Activated T-cell treated with anti-CD3 and anti-CD28 coated beads for 48 hours (primary cell): ENCODE data around the gene SRR.
A peak's percentile ranks its signal among the peaks of the same experiment; 100 is the strongest.
"Not testable (repeated sequence)": the region's sequence is repeated elsewhere in the genome, so short reads cannot be mapped to it uniquely, and the experiment has no call there.

Source experiments
- DNase-seq: peaks from one replicate; pipeline ENCODE4 v3.0.0-alpha.2; 2020; ENCODE audit warnings: low read depth

Gene SRR

DNA sequence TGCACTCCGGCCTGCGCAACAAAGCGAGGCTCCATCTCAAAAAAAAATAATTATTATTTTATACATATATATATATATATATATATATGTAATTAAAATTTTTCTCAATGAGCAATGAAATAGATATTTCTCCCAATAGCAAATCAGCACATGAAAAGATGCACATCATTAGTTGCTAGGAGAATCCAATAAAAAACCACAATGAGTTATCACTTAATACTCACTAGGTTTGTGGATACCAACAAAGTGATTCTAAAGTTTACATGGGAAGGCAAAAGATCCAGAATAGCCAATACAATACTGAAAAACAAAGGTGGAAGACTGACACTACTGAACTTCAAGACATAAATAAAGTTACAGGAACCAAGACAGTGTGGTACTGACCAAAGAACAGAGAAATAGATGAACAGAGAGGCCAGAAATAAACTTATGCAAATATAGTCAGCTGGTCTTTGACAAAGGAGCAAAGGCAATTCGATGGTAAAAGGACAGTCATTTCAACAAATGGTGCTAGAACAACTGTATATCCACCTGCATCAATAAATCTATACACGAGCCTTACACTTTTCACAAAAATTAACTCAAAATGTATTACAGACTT, 13.8 kb upstream of the SRR start:
- DNase-seq: no peak

DNA sequence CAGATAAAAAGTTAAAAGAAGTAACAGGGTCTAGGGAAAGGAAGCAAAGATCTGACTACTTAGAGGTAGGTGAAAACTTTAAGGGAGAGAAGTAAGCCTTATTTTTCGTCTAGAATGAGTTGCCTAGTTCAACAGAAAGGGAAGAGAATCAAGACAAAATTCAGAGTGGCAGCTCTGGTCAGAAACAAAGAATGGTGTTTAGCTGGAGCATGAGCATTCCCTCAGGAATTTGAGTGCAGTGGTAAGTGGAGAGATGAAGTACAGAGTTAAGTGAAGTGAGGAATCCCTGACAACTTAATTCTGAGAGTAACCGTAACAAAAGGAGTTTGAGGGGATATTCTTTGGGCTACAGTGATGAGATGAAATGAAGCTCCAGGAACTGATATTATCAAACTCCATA, 11.7 kb upstream of the SRR start:
- DNase-seq: no peak

DNA sequence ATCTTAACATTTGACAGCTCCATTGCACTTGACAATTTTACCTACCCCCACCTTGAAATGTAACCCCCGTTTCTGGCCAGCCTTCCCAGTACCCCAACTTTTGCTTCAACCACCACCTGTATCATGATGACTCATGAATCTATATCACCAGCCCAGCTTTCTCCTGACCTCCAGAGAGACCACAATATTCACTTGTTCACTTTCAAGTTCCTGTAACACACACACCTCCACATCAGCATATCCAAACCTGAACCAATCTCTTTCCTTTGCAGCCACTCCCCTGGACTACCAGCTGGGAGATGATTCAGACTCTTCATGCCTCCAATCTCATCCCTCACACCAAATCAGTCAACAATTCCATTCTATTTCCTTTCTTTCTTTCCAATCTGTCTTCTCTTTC, 8.2 kb upstream of the SRR start:
- DNase-seq: no peak

DNA sequence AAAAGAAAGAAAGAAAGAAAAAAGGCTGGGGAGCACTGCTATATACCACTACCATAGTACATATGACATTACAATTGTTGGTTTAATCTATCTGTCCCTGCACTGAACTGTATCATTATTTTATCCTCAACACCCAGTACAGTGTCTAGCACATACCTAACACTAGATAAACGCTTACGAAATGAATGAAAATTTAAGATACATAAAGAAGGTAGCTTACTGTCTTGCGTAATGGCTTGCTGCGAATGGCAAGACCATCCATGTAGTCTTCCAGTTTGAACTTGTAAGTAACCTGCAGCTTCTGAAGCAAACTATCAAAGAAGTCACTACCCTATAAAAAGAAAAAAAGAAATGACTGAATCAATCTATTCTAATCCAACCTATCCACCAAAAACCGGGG, 6.7 kb upstream of the SRR start:
- DNase-seq: no peak

DNA sequence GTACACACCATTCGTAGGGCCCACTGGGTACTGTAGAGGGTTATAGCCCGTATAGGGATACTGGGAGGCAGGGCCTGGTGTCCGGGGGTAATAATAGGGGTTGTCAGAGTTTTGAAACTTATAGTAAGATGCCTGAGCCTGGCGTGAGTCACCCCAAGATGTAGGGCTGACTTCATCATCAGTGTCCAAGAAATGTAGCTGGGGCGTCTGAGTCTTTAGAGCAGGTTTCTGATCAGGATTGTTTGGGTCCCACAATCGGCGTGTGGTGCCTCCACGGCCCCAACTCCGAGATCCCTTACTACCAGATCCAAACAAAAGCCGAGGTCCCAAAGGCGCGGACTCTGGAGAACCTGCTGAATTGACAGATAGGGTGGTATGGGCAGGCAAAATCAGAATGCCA, 4.6 kb upstream of the SRR start:
- no peak for DNase-seq

DNA sequence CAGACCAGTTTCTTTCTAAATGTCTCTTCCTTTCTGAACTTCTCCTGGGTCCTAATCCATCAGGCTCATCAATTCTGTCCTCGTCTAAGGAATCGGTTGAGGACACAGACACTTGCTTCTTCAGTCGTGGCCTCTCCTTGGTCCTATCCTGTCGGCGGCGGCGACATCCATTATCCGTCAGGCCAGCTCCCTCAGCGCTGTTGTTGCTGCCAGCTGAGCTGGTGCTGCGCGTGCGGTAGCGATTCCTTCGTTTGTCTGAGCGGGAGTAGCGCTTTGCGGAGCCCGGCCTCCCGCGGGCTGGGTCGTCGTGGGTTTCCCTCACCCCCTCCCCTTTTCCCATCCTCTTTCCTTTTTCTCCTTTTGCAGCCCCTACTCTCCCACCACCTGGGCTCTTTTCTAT, 4.0 kb upstream of the SRR start:
- no peak for DNase-seq

DNA sequence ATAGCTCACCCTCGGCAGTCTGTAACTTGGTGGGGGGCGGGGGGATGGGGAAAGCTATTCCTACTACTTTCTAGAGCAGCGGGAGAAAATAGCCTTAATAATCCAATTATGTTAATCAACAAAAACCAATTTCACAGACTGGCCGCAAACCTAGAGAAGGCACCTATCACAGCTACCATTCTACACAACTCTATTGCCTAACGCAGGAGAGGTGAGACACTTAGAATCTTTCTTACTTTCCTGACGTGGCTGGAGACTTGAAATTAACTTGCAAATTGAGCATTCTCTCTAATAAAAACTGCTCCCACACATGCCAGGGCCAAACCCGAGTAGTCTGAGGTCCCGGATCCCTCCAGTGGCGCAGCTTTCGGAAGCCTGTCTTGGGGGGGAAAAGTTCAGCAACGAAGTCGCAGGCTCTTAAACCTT, 959 bp upstream of the SRR start:
- no peak for DNase-seq

DNA sequence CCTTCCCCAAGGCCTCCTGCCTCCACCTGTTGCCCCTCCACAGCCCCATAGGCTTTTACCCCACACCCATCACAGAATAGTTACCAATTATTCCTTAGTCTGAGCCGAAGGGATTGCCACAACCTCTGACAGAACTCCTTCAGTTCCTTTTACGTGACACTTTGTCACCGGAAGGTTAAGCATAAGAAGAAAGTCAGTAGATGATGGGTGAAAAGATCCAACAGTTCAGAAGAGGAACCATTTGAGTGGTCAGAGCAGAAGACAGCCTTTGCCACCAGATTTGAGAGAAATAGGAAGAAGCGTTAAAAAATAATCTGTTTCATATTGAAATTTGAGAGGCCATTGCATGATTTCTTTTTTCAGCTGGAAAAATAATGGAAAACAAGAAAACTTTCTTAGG, 1.2 kb downstream of the SRR start:
- DNase-seq: no peak

DNA sequence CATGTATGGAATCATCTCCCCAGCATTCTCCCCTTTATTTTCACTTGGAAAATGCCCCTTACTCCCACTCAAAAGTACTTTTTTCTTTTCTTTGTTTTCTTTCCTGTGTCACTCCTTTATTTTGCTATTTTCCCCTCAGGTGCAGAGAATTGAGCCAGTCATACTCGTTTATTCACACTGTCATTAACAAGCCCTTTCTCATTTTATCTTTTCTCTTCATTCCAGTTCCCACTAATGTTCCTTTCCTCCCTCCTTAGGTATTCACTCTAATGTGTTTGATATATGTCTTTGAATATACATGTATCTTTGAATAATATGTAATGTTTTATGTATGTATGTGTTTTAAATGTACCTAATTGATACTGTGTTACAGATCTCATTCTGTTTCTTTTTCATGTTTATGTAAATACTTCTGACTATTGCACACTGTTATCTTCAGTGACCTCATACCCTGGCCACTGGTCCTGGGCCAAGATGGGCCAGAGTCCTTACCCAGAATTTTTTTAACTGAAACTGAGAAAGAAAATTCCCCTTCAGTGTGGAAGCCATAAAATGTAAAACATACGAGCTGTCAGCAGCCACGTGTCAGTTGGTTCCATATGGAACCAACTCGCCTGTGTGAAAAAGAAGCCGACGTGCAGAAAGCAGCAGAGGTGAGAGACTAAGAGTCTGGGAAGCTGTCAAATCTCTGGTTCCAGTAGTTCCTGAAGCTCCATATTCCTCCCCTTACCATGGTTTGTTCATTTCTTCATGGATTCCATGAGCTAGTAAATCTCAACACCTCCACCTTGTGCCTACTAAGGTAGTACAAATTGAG, 5.8 kb downstream of the SRR start:
- no peak for DNase-seq

DNA sequence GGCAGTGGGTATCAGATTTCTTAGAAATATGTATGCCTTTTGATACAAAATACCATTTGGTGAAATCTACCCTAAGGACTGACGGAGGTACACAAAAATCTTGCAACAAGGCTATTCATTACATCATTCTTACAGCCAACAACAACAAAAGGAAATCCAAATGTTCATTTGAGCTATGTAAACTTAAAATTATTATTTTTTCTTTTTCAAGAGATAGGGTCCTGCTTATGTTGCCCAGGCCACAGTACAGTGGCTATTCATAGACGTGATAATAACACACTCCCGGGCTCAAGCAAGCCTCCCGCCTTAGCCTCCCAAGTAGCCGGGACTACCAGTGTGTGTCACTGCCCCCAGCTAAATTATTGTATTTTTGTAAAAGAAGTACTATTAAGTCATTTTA, 9.0 kb downstream of the SRR start:
- DNase-seq: no peak

DNA sequence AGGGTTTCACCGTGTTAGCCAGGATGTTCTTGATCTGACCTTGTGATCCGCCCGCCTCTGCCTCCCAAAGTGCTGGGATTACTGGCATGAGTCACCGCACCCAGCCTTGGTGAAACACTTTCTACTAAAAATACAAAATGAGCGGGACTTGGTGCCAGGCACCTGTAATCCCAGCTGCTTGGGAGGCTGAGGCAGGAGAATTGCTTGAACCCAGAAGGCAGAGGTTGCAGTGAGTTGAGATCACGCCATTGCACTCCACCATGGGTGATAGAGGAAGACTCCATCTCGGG, 13.1 kb downstream of the SRR start:
- not testable (repeated sequence) for DNase-seq

DNA sequence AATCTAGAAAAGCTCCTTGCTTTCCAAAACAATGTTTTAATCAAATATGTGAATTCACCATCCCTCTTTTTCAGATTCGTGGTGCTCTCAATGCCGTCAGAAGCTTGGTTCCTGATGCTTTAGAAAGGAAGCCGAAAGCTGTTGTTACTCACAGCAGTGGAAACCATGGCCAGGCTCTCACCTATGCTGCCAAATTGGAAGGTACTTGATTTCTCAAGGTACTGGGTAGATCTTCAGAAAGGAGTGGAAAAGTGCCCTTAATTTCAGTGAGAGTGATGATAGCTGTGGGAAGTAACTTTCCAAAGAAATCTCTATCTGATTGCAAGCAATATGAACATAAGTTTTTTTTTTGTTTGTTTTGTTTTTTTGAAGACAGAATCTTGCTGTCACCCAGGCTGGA, 14.0 kb downstream of the SRR start:
- no peak for DNase-seq

DNA sequence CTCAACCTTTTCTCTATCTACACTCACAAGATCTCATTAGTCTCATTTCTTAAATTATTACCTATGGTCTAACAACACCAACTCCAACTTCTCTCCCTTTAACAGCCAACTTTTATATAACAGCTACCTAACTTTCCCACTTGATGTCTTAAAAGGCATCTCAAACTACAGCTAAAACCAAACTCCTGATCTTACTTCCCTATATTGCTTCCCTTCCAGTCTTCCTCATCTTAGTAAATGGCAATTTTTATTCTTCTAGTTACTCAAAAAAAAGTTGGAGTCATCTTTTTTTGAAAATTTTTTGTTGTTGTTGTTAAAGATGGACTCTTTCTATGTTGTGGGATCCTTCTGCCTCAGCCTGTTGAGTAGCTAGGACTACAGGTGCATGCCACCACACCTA, 15.3 kb downstream of the SRR start:
- DNase-seq: no peak

DNA sequence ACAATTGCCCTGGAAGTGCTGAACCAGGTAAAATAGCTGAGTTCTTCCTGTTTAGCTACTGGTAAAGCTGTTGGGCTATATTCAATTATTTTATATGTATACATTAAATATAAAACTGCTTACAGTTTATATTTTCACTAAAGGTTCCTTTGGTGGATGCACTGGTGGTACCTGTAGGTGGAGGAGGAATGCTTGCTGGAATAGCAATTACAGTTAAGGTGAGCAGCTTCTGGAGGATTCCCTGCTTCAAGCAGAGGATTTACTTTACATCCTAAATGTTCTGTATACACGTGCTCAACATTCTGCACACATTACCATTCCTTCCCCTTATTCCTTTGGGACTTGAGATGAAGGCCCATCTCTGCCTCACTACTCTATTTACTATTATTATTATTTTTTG, 17.6 kb downstream of the SRR start:
- no peak for DNase-seq

DNA sequence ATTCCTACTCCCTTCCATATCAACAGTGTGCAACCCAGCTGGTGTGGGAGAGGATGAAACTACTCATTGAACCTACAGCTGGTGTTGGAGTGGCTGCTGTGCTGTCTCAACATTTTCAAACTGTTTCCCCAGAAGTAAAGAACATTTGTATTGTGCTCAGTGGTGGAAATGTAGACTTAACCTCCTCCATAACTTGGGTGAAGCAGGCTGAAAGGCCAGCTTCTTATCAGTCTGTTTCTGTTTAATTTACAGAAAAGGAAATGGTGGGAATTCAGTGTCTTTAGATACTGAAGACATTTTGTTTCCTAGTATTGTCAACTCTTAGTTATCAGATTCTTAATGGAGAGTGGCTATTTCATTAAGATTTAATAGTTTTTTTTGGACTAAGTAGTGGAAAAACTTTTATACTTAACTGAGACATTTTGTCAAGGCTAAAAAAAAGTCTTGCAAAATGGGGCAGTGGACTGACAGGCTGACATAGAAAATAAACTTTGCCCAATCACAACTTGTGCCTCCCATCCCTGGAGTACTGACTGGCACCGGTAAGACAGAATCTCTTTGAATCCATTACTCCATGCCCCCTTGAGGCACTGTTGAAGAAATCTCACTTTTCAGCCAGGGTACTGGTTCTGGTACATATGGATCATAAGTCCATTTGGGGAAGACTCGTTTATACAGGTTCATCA, 20.0 kb downstream of the SRR start:
- DNase-seq: no peak

DNA sequence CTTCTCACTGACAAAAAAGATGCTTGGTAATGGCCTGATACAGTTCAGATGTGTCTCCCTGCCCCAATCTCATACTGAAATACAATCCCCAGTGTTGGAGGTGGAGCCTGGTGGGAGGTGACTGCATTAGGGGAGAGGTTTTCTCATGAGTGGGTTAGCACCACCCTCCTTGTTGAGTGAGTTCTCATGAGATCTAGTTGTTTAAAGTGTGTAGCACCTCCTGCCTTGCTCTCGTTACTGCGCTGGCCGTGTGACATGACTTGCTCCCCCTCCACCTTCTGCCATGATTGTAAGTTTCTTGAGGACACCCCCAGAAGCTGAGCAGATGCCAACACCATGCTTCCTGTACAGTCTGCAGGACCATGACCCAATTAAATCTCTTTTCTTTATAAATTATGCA, 27.6 kb downstream of the SRR start:
- DNase-seq: no peak

DNA sequence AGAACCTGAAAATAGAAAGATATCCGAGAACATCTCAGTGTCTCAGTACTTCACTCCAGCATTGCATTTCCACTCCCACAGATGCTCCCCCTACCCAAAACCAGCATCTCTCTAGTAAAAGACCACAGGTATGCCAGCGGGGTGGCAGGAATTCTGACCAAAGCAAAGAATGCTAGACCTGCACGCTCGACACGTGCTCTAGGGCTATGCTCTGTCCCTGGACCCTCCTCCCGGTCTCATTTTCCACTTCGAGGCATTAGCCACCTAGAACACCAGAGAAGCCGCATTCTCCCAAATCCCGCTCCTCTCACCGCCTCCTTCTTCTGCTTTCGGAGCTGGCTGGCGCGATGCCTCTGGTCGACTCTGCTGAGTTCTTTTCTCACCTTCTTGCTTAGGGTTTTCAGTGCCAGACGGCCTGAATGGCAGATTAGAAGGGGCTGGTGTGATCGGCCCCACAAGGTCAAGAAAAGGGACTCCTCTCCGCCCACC, 32.0 kb downstream of the SRR start:
- DNase-seq: no peak

DNA sequence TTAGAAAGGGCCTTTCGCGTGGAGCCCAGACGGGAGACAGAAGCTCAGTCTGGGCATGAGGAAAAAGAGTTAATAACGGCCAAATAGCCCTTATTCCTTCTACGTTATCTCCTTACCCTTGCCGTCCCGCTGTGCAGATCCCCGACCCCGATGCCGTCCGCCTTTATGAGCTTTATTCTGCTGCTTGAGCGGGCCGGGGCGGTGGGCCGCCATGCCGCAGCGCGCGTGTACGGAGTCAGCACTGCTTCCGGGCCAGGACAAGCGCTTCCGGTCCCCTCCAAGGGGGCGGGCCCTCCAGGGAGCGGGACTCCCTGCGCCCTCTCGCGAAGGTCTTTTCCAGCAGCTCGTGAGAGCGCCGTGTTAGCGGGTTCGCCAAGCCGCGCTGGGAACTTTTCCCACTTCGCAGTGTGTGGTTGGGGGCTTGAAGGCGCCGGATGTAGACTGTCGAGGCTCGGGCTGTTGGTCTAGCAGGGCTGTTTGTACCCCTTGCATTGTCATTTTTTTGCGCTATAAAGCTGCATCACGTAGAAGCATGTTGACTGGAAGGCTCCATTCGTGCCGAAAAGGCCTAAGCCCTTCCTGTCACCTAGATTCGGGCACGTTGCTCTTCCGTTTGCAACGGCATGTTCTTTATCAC, 32.6 kb downstream of the SRR start, which contains the start of gene TSR1:
Gene TSR1, minus strand, starts transcription at position 243 of the 637 bp plus-strand sequence. Its CDS starts 30 bp downstream, at position 213.
- peak; percentile 88 for DNase-seq

DNA sequence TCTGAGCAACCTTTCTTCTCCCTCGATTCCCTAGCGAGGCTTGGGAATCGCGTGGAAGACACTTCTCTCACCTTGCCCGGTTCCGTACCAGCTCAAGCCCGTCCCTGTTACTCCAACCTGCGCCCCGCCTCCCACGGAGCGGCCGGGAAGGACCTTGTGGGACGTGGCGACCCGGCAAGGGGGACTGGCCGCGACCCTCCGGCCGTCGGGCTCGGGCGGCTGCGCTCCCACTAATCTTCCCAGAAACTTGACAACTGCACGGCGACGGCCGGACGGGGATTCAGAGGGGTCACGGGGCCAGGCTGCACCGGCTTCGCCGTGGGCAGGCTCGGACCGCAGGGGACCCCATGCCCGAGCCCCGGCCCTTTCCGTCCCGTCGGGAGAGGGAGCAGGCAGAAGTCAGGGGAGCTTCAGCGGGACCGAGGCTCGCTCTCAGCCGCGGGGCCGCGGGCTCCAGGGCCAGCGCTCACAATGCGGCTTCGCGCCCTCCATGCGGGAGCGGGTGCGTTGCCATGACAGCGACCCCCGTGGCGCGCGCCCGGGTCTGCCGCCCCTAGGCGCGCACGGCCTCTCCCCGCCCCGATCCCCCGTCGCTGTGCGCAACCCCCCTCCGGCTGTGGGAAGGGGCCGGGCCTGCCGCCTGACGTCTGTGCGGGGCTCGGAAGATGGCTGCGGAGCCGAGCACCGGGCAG, 33.2 kb downstream of the SRR start, which contains the start of gene SGSM2:
Gene SGSM2, plus strand, starts transcription at position 650 of the 692 bp plus-strand sequence. CDS start 188 bp downstream, outside the sequence.
- peak; percentile 61 for DNase-seq

DNA sequence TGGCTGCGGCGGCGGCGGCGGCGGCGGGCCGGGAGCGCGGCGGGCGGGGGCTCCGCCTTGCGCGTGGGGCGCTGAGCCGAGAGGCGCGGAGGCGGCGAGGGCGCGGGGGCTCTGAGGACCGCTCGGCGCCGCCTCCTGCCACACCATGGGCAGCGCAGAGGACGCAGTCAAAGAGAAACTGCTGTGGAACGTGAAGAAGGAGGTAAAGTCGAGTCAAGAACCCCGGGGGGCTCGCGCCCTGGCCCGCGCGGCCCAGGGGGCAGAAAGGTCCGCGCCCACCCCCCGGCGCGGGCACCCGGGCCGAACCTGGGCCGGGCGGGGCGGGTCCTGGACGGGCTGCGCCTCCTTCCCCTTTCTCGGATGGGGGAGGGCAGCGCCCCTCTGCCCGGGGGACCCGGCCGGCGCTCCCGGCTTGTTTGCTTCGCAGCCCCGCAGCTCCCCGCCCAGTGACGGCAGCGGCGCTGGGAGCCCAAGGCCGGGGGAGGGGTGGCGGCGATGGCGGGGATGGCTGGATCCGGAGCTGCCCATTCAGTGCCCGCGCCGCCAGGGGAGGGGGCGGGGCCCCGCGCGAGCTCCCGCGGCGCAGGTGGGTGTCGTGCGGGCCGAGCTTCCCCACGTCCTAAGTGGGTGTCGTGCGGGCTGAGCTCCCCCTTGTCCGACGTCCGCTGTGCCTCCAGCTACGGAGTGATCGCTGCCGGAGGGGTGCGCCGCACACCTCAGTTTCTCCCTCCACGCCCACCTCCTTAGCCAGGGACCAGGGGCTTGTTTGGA, 34.0 kb downstream of the SRR start:
- DNase-seq: peak; percentile 53

DNA sequence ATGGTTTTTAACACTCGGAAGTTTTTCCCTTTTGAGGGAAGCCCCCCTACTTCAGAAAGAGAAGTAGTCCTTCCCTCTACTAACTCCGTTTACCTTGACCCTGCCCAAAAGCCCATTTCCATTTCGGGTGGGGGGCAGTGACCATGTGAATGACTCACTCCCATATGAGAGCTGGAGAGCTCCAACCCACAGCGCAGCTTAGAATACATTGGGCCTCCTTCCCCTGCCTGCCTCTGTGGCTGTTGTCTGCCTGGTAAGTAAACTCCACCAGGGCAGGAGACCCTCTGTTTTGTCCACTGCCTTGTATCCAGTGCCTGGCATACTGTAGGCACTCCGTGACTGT, 34.5 kb downstream of the SRR start:
- DNase-seq: no peak
